Stomach (tissue), 9 donors: Measurements from ENCODE around the gene JMY. TPM values are rescaled to one million over a fixed set of nuclear protein-coding genes. Genes with fewer than 3 reads are reported as not detected.

Experiments used
- DNase-seq, 2 donors: peaks; one replicate each; pipeline versions ENCODE4 v3.0.0 to v3.0.0-alpha.2; 2013 to 2019
- H3K27ac ChIP-seq, 5 donors: fragments of 200-600 bp in 4 of 5; sonication (generic) in 4 of 5; one replicate each; pipeline ENCODE4 v1.5.1; 2013 to 2019; ENCODE audit warnings: mild to moderate bottlenecking in 1 of 5, moderate library complexity in 1 of 5
- H3K27me3 ChIP-seq, 3 donors: fragments of 200-600 bp; sonication (generic); one replicate each; pipeline ENCODE4 v1.5.1; 2017 to 2019; ENCODE audit warnings: mixed run types in 1 of 3
- H3K36me3 ChIP-seq, 4 donors: fragments of 200-600 bp; sonication (generic); 1 replicate in 3 of 4; 2 replicates in 1 of 4; pipeline ENCODE4 v1.5.1; 2016 to 2019
- H3K4me1 ChIP-seq, 4 donors: fragments of 200-600 bp; sonication (generic); one replicate each; pipeline ENCODE4 v1.5.1; 2016 to 2019
- H3K4me3 ChIP-seq, 4 donors: fragments of 200-600 bp; sonication (generic) in 3 of 4; one replicate each; pipeline ENCODE4 v1.5.1; 2016 to 2019; ENCODE audit warnings: mild to moderate bottlenecking in 1 of 4
- H3K9me3 ChIP-seq, 4 donors: fragments of 200-600 bp; sonication (generic); one replicate each; pipeline ENCODE4 v1.5.1; 2016 to 2019
- CTCF ChIP-seq, 7 experiments: fragments of 450-650 bp in 4 of 7; fragments of 200-600 bp in 3 of 7; sonication (generic) in 3 of 7; IDR thresholded peaks; one replicate each; pipeline ENCODE4 v1.5.1; 2016 to 2019; ENCODE audit warnings: antibody characterized with exemption in 7 of 7, control low read depth in 2 of 7, mild to moderate bottlenecking in 1 of 7
- EP300 ChIP-seq: sonication (generic); formaldehyde crosslinking; IDR thresholded peaks from one replicate; pipeline ENCODE4 v1.6.1; 2017; ENCODE audit warnings: antibody characterized with exemption
- POLR2A ChIP-seq, 4 donors: fragments of 450-650 bp; IDR thresholded peaks; one replicate each; pipeline ENCODE4 v1.6.1; 2016; ENCODE audit warnings: antibody characterized with exemption in 4 of 4, control low read depth in 2 of 4, mild to moderate bottlenecking in 1 of 4, moderate library complexity in 1 of 4
- POLR2AphosphoS5 ChIP-seq, 3 donors: sonication (generic); formaldehyde crosslinking; IDR thresholded peaks; one replicate each; pipeline ENCODE4 v1.6.1; 2016; ENCODE audit warnings: antibody characterized with exemption in 3 of 3
- WGBS, 5 donors: extraction: QIAGEN DNeasy Blood & Tissue Kit in 3 of 5; methylation state at CpG; one replicate each; pipeline versions ENCODE4 v1.1.5 to v1.1.7; 2013 to 2018; 5-methylcytosine and 5-hydroxymethylcytosine counted together
- intact Hi-C: fragments of 100-400 bp; cut with DNase I; formaldehyde crosslinking; loops from one replicate; pipeline ENCODE4 v1.15.1; 2023; ENCODE audit warnings: low total_unique reads
- polyA plus RNA-seq, 3 donors: library from polyadenylated mRNA; stranded (reverse); fragments of 200-250 nt; gene quantifications; one replicate each; pipeline ENCODE4 v1.2.3, GENCODE V29; 2013
- small RNA-seq, 4 donors: library from RNA; depleted of rRNA; stranded (forward); fragments of <200 nt; gene quantifications; one replicate each; pipeline ENCODE3, GENCODE V24; 2016
- total RNA-seq, 5 donors: library from RNA; depleted of rRNA; stranded (reverse); fragments of >200 nt; gene quantifications; one replicate each; pipeline versions ENCODE4 v1.1.0 to v1.2.3, GENCODE V29; 2014 to 2016
- donor health status: healthy with polysubstance abuse.
- donor health status: Bipolar disorder and iron deficiency.
- donor health status: healthy.

JMY gene
- total and polyA plus RNA-seq, 8 donors, result 2.1 to 31.9 (median 7.1) TPM

GRCh38 chr5:79349881-79350280, 114.0 kb downstream of the JMY start:
- WGBS, 5 donors, result 69 to 87% (median 81%) methylated on average over 2 of the region's 2 CpGs
- Histone ChIP-seq H3K9me3 (no peaks in the 10 kb centered on the region), H3K4me1 (no peaks in the 10 kb centered on the region), H3K27ac (no peak overlapping the region), H3K27me3 (no peaks in the 10 kb centered on the region), H3K4me3 (no peak overlapping the region), H3K36me3 (no peaks in the 10 kb centered on the region)
- DNase-seq, result no peak
- intact Hi-C loops, result no loop called here
- no peak for TF ChIP-seq POLR2A (IDR thresholded peaks at IDR 0.05)
- TF ChIP-seq CTCF (IDR thresholded peaks at IDR 0.05), result no peak
- TF ChIP-seq POLR2AphosphoS5 (IDR thresholded peaks at IDR 0.05), result no peak

GRCh38 chr5:79357398-79357797, 121.5 kb downstream of the JMY start:
- TF ChIP-seq POLR2A (IDR thresholded peaks at IDR 0.05) (no peak), POLR2AphosphoS5 (IDR thresholded peaks at IDR 0.05) (no peak), CTCF (IDR thresholded peaks at IDR 0.05) (no peak), EP300 (no peak)
- Histone ChIP-seq H3K4me1 (peaks cover 0 to 9% (median 2%) of the 10 kb centered on the region in 4 donors), H3K27me3 (no peaks in the 10 kb centered on the region), H3K36me3 (no peaks in the 10 kb centered on the region), H3K9me3 (no peaks in the 10 kb centered on the region), H3K27ac (no peak overlapping the region), H3K4me3 (no peak overlapping the region)
- 4 to 23% (median 12%) methylated on average over 1 of the region's 1 CpG for WGBS, 5 donors
- peak in 1 of 2 donors; percentile 54 for DNase-seq
- intact Hi-C loops, result no loop called here

Small RNA genes within 50 kb of the gene (small RNA-seq; reads per million reads assigned to genes)
- gene AC016559.1, result 0 reads per million in 4 donors
- gene RF00425, result 0 reads per million in 4 donors

Other genes starting within 250 kb of the JMY start
- gene DMGDH, start 166.5 kb upstream of the JMY start, total RNA-seq, result 1 to 10 TPM in 3 of 5 donors, under 1 TPM in 1, not detected in 1; 0.58 to 5.3 (median 2.6) TPM
- gene DMGDH, start 166.5 kb upstream of the JMY start, polyA plus RNA-seq, result 1 to 10 TPM in 2 of 3 donors, under 1 TPM in 1; 0.38 to 3.1 (median 1.2) TPM
- 1 to 10 TPM in 4 of 5 donors, under 1 TPM in 1; 0.45 to 9.9 (median 2.6) TPM for gene BHMT2, start 166.4 kb upstream of the JMY start, total RNA-seq
- gene BHMT2, start 166.4 kb upstream of the JMY start, polyA plus RNA-seq, result 10 to 100 TPM in 1 of 3 donors, 1 to 10 TPM in 2; 3.9 to 10.6 (median 7.6) TPM
- 1 to 10 TPM in 2 of 5 donors, not detected in 3; 1.8 to 4.0 TPM for gene BHMT, start 124.3 kb upstream of the JMY start, total RNA-seq
- gene BHMT, start 124.3 kb upstream of the JMY start, polyA plus RNA-seq, result 1 to 10 TPM in 2 of 3 donors, under 1 TPM in 1; 0.53 to 3.4 (median 2.6) TPM